HUDEP-2 (cell line): ENCODE results near the gene TEX2.
A peak's percentile ranks its signal among the peaks of the same experiment; 100 is the strongest.

ENCODE experiments used
- DNase-seq, 76 experiments: peaks; one replicate each; lab custom pipeline; 2025; ENCODE audit not compliant: unreplicated experiment in 76 of 76; lab: John Stamatoyannopoulos, UW

Gene TEX2, protein sequence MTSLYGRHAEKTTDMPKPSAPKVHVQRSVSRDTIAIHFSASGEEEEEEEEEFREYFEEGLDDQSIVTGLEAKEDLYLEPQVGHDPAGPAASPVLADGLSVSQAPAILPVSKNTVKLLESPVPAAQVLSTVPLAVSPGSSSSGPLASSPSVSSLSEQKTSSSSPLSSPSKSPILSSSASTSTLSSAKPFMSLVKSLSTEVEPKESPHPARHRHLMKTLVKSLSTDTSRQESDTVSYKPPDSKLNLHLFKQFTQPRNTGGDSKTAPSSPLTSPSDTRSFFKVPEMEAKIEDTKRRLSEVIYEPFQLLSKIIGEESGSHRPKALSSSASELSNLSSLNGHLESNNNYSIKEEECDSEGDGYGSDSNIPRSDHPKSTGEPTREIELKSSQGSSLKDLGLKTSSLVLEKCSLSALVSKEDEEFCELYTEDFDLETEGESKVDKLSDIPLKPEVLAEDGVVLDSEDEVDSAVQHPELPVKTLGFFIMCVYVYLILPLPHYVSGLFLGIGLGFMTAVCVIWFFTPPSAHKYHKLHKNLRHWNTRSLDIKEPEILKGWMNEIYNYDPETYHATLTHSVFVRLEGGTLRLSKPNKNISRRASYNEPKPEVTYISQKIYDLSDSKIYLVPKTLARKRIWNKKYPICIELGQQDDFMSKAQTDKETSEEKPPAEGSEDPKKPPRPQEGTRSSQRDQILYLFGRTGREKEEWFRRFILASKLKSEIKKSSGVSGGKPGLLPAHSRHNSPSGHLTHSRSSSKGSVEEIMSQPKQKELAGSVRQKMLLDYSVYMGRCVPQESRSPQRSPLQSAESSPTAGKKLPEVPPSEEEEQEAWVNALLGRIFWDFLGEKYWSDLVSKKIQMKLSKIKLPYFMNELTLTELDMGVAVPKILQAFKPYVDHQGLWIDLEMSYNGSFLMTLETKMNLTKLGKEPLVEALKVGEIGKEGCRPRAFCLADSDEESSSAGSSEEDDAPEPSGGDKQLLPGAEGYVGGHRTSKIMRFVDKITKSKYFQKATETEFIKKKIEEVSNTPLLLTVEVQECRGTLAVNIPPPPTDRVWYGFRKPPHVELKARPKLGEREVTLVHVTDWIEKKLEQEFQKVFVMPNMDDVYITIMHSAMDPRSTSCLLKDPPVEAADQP

DNA sequence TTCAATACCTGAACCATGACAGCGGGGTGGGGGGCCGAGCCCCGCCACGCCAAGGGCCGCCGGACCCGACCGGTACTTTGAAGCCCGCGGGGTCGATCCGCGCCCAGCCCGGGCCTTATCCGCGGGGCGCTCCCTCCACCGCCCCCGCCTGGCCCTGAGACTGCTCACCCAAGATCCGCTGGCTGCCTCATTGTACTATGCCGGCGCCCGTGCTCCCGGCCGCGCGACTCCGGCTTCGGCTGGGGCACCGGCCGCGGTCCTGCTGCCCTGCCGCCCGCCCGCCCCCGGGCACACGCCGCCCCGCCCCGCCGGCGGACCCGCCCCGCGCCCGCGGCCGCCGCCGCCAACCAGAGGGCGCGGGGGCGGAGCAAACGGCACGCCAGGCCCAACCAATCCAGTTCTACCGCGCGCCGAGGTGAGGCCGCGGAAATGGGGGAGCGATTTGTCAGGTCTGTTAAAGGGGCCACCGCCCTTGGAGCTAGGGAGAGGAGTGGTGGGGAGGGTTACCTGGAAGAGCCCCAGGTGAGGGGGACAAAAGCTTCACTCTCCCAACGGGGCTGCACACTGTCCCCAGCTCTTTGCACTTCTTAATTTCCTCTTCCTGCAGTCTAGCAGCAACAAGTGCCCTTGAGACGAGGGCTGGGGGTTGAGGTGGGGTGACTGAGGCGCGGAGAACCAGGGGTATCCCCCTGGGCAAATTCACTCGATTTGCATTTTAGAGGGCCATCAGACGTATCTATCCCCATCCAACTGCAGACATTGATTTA is at the start of gene TEX2:
TEX2 (minus strand) TSS at position 261 of the 767 bp plus-strand sequence. CDS start 49,043 bp downstream, outside the sequence.
- DNase-seq, result peak in 73 of 76 experiments; percentile 12 to 91 (median 78)

DNA sequence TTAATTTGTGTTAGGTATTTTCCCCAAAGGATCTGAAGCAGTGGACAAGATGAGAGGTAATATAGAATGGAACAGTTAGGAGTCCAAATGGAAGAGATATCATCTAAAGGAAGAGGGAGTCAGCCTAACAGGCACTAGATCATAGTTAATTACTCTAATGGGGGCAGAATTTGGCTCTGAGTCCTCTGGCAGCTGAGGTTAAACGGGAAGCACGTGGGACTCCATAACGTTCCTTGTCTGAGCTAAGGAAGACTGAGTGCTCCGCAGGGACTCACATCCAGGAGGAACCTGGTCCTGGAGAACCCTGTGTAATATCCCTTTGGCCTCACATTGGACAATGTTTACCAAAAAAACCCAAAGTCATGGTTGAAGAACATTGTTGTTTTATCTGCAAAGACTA is 46.6 kb upstream of the TEX2 start:
- no peak for DNase-seq

DNA sequence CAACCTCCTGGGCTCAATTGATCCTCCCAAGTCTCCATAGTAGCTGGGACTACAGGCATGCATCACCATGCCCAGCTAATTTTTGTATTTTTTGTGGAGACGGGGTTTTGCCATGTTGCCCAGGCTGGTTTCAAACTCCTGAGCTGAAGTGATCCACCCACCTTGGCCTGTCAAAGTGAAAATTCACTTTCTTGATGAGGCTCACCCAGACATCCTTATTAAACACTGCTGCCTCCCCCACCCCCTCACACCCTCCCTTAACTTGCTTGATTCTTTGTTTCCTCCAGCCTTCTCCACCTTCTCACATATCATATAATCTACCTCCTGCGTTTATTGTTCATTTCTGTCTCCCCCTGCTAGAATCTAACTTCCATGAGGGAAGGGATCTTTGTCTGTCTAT is 46.0 kb upstream of the TEX2 start:
- DNase-seq, result no peak

DNA sequence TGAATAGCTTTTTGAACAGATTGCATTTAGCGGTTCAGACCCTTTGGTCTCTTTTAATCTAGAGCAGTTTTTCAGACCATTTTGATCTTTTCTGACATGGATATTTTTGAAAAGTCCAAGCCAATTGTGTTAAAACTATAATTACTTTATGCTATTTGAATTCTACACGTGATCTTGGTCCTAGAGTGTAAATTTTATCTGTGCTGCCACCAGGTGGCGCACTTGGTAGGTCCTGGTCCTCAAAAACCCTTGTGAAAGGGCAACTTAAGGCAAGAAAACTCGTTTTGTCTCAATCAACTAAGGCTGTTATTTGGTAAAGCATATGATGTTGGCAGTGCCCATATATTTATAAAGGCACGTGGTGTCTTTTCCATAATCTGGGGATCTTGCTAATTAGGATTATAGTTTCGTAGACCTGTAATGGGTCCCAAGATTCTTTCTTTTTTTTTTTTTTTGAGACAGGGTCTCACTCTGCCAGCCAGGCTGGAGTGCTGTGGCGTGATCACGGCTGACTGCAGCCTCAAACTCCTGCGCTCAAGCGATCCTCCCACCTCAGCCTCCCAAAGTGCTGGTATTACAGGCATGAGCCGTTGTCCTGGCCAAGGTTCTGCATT is 43.9 kb upstream of the TEX2 start:
- DNase-seq, result peak in 52 of 76 experiments; percentile 1 to 66 (median 22)

DNA sequence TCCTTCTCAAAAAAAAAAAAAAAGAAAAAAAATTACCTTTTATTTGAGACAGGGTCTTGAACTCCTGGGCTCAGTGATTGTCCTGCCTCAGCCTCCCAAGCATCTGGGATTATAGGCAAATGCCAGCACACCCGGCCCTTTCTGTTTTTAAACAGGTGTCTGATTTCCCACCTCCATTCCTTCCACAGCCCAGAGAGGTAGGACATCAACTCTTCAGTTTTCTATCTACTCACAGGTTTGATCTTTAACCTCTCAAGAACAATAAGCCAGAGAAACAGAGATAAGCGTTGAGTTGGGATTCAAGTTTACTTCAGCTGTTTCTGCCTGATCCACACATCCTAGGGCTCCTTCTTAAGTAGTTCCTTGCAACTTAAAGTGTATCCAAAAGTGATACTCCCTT is 41.5 kb upstream of the TEX2 start:
- no peak for DNase-seq

DNA sequence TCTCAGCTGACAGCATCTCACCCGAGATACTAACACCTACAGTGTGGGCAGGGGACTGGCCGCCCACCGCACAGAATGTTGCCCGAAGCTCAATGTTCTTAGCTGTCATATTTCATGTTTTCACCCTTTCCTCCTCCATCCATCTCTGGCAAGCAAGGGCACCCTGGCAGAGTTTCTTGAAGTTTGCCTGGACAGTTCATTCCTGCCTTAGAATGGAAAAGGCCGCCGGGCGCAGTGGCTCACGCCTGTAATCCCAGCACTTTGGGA is 37.6 kb upstream of the TEX2 start:
- no peak for DNase-seq

DNA sequence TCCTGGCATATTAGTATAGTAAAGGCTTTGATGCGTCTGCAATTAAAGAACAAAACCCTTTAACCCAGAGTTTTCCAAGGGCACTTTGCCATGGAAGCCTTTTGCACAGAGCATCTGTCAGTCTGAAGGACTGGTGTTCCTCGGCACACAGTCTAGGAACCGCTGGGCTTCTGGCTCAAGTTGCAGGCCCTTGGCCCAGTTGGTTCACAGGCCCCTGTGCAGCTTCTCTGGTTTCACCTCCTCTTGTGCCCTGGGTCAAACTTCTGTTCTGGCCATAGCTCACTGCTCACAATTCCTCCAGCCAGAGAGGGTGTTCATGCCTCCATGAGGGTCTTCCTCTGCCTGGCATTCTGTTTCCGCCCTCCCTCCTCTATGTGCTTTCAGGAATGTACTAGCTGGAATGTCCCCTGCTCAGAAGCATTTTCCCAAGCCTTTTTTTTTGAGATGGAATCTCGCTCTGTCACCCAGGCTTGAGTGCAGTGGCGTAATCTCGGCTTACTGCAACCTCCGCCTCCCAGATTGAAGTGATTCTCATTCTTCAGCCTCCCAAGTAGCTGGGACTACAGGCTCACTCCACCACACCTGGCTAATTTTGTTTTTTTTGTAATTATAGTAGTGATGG is 34.5 kb upstream of the TEX2 start:
- DNase-seq, result no peak

DNA sequence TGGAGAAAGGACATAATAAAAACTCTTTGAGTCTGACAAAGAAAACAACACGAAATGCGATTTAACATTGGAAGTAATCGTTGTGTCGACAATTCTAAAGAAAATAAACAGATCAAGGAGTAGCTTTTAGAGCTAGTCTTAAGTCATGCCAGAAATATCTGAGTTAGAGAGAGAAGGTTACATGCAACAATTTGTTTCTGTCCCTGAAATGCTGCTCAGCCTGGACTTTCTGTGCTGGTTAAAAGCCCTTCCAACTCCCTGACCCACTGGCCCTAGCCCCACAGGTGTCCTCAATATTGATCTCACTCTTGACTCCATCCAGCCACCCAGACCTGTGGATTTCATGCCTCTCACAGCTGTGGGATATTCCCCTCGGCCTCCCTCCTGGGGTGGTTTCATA is 33.2 kb upstream of the TEX2 start:
- no peak for DNase-seq

DNA sequence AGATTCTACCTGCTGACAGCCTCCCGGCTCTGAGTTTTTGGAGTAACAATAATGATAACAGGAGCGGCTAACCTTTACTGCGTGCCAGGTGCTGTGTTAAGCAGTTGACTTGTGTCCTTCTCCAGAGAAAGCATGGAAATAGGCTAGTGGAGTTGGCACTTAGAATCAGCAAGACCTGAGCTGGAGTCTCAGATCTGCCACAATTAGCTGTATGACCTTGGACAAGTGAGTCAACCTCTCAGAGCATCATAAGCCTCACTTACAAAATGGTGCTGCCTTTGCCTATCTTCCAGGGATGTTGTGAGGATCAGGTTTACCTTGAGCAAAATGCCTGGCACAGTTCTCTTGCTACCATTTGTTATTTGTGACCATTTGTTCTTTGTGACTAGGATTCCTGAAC is 32.1 kb upstream of the TEX2 start:
- no peak for DNase-seq

DNA sequence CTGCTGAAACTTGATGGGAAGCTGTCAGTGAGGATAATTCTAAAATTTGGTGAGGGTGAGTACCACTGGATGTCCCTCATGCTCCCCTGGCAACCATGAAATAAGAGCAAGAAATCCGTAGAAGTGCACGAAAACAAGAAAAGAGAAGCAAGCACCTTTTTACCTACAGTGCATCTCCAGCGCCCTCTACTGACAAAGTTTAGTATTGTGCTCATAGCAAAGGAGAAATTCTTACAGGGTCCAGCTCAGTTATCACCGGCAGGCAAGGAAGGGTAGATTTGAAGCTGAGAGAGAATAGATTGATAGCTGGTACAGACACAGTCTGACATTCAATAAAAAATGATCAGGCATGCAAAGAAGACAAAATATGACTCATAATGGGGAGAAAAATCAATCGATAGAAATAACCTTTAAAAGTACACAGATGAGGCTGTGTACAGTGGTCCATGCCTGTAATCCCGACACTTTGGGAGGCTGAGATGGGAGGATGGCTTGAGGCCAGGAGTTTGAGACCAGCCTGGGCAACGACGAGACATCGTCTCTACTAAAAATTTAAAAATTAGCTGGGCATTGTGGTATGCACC is 28.3 kb upstream of the TEX2 start:
- peak in 15 of 76 experiments; percentile 0 to 39 (median 21) for DNase-seq

DNA sequence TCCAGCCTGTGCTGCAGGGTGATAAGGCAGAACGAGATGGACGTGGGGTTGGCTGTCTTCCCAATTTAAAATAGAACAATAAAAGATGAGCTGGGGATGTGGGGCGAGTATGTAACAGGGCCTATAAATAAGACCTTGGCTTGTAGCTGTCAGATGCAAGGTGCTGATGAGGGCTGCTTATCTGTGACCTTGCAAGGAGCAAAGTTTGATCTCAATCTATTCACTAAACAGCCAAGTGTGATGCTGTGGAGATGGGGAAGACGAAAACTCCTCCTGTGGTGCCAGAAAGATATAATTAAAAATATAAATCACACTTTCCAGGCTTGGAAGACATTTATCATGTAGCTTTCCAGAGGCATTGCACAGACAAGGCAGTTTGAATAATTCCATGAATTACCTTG is 26.7 kb upstream of the TEX2 start:
- DNase-seq, result peak in 42 of 76 experiments; percentile 1 to 57 (median 24)

DNA sequence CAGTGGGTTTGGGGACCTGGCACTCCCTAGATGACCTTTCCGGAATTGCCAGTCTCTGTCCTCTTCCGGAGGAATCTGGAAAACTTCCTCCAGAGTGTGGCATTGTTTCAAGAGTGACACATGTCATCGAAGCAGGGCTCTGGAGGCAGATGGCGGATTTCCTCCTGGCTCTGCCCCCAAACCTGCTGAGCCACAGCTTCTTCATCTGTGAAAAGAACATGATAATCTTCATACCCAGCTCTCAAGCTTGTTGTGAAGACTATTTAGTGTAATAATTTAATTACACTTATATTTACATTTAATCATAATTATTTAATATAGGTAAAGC is 19.7 kb upstream of the TEX2 start:
- no peak for DNase-seq

DNA sequence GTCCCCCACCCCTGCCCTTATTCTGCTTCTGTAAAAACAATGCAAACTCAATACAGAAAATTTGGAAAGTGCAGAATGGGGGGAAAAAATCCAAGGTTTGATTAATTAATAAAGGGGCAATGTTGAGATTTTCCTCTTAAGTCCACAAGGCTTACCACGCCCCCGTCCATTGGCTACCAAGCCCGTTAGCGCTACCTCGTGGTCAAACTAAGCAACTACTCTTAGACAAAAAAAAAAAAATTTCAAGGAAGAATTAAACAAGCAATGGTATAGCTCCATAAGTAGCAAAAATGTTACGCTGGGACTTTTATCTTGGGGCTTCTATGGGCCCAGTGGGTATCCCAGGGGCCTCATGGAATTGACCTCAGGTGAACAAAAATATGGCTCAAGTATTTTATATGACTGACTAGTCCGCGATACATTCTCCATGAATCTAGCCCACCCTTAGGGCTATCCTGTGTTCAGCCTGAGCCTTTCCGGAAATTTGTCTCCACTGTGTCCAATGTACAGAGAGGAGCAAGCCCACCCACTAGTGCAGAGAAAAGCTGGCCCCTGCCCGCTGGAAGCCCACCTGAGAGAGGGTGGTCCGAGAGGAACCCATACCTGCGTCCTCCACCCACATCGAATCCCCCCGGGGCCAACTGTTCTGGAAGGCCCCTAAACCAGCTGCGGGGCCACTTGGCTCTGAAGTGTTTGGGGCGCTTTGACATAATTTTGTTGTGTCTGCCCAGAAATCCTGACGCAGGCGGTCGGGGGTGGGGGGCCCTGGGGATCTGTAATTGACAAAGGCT is 19.1 kb upstream of the TEX2 start:
- DNase-seq, result peak in 50 of 76 experiments; percentile 4 to 74 (median 32)

DNA sequence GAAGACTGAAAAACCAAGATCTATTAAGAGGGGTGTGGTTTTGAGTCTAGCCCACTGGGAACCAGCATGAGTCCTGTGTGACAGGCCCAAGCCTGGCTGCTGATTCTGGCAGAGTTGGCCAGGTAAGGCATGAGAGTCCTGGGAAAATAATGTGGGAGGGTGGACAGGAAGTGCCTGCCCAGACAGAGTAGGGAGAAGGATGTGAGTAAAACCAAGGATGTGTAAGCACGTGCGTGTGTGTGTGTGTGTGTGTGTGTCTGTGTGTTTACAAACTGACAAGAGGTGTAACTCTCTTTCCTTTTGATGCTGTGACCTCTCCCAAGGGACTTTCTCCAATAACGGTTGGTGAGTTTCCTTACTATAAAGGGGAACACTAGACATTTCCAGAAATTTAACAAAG is 15.6 kb upstream of the TEX2 start:
- DNase-seq, result no peak

DNA sequence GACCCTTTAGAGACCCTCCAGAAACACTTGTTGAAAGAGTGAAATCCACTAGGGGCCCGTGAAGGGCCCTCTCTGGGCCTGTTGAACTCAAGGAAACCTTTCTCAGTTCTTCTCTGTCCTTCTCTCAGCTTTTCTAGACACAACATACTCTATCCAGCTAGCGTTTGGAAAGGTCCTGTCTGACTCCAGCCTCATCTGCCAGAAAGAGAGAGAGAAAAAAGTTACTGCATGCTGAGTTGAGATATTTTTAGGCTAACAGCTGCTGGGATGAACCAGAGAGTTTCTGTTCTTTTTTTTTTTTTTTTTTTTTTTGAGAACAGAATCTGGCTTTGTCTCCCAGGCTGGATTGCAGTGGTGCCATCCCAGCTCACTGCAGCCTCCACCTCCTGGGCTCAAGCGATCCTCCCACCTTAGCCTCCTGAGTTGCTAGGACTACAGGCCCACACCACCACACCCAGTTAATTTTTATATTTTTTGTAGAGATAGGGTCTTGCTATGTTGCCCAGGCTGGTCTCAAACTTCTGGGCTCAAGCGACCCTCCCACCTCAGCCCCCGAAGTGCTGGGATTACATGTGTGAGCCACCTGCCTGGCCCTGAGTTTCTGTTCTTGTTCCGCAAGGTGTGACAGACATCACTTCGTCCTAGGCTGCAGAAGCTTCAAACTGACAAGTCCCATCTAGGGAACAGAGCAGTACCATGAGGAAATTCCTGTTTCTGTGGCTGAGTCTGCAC is 14.9 kb upstream of the TEX2 start:
- DNase-seq, result no peak

DNA sequence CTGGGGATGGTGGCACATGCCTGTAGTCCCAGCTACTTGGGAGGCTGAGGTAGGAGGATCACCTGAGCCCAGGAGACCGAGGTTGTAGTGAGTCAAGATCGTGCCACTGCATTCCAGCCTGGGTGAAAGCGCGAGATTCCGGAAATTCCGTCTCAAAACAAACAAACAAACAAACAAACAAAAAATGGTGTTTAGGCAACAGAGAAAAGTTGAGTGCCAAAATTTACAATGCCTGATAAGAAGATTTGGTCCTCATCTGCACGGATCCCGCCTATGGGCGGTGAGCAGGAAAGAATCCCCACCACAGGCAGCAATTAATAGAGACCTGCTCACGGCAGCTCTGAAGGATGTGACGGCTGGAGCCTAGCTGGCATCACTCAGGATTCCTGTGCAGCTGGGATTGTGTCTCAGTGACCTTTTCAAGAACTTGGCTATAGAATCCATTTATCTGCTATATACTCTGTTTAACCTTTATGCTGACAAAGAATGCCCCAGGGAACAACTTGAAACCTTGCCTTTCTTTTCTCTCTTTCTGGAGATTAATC is 14.0 kb upstream of the TEX2 start:
- DNase-seq, result no peak

DNA sequence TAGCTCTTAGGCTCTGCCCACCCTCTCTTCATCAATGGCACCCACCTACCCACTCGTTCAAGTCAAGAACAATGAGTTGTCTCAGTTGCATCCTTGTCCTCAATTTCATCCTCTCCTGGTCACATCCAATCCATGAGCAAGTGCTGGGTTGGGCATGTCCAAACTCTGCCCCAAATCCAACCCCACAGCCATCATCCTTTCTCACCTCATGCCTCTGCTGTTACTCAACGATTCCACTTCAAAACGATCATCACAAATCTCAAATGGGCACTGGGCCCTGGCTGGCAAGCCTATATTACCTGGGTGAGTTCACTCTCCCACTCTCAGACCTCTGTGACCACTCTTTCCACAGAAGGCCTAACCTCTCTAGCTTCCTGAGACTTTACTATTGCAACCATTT is 12.0 kb upstream of the TEX2 start:
- DNase-seq, result no peak

DNA sequence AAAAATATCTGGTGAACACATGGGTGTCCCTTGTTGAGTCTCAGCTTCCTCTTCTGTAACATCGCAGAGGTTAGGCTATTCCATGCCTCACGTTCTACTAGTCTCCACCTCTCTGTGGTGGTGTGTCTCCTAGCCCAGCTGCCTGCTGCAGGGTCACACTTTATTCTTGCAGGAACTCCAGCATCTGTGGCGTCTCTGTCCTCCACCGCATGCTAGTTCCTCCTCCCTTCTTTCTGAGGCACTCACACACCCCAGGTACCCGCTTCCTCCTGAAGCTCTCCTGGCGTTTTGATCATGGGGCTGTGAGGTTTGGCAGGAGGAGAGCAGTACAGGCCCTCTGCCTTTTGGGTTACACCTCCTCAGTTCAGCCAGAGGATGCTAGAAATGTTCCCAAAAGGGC is 9.9 kb upstream of the TEX2 start:
- no peak for DNase-seq
